ENCODE data around the gene COA7.
"Not testable (repeated sequence)": the region's sequence is repeated elsewhere in the genome, so short reads cannot be mapped to it uniquely, and the experiment has no call there.

COA7 gene

DNA sequence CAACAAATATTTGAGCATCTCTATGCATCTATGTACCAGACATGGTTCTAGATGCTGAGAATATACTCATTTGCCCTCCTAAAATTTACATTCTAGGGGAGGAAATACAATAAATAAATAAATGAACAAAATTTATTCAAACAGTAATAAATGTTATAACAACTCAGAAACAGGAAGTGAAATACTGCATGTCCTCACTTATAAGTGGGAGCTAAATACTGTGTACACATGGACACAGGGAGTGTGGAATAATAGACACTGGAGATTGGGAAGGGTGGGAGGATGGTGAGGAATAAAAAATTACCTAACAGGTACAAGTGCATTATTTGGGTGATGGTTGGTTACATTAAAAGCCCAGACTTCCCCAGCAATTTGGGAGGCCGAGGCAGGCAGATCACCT lies 4.3 kb downstream of the COA7 start:
- ChIA-PET CTCF (interaction anchor here (4.7 kb wide), 1 partner anchor 7 kb away, joined by 36 read pairs; no protein-coding TSS in a partner anchor), POLR2A (no interaction called here)
- no peak for DNase-seq (ENCODE audit: low read depth, low spot score)
- TF ChIP-seq, protein P1, sequence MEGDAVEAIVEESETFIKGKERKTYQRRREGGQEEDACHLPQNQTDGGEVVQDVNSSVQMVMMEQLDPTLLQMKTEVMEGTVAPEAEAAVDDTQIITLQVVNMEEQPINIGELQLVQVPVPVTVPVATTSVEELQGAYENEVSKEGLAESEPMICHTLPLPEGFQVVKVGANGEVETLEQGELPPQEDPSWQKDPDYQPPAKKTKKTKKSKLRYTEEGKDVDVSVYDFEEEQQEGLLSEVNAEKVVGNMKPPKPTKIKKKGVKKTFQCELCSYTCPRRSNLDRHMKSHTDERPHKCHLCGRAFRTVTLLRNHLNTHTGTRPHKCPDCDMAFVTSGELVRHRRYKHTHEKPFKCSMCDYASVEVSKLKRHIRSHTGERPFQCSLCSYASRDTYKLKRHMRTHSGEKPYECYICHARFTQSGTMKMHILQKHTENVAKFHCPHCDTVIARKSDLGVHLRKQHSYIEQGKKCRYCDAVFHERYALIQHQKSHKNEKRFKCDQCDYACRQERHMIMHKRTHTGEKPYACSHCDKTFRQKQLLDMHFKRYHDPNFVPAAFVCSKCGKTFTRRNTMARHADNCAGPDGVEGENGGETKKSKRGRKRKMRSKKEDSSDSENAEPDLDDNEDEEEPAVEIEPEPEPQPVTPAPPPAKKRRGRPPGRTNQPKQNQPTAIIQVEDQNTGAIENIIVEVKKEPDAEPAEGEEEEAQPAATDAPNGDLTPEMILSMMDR (IDR thresholded peaks at IDR 0.05; ENCODE audit: insufficient read depth, low read length, missing control alignments): no peak
- H3K4me3 ChIP-seq (ENCODE audit: low read depth, low read length): no peak overlapping the region

DNA sequence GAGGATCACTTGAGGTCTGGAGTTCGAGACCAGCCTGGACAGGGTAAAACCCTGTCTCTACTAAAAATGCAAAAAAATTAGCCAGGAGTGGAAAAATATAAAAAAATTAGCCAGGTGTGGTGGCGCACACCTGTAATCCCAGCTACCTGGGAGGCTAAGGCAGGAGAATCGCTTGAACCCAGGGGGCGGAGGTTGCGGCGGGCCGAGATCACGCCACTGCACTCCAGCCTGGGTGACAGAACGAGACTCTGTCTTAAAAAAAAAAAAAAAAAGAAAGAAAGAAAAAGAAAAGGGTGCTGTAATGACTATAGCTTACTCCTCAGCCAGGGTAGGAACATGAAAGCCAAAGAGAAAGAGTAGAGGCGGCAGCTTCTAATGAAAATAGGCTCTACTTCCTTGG lies 4.8 kb downstream of the COA7 start:
- POLR2A ChIA-PET; H3K4me3 ChIP-seq (ENCODE audit: low read depth, low read length); DNase-seq (ENCODE audit: low read depth, low spot score); CTCF ChIA-PET: not testable (repeated sequence)

DNA sequence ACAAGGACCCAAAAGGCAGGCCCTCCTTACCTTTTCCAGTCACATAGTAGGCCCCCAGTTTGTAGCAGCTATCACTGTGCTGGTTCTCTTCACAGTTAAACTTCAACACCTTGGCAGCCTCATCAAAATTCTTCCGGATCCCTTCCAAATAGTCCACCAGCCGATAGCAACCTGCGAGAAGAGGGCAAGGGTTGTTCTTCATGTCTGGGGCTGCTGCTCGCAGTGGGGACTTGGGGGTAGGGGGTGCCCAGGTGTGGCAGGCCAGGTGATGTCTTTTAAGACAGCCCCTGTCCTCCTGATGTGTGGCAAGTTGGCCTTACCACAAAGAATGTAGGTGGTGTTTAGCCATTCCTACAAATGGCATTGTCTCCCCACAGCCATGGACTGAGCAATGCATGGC lies 5.5 kb downstream of the COA7 start:
- DNase-seq (ENCODE audit: low read depth, low spot score): no peak
- ChIA-PET POLR2A (no interaction called here), CTCF (interaction anchor here (0.7 kb wide), 1 partner anchor 288 kb away, joined by 3 read pairs; no protein-coding TSS in a partner anchor)
- H3K4me3 ChIP-seq (ENCODE audit: low read depth, low read length): no peak overlapping the region
- TF ChIP-seq, protein P1 (IDR thresholded peaks at IDR 0.05; ENCODE audit: insufficient read depth, low read length, missing control alignments): no peak

DNA sequence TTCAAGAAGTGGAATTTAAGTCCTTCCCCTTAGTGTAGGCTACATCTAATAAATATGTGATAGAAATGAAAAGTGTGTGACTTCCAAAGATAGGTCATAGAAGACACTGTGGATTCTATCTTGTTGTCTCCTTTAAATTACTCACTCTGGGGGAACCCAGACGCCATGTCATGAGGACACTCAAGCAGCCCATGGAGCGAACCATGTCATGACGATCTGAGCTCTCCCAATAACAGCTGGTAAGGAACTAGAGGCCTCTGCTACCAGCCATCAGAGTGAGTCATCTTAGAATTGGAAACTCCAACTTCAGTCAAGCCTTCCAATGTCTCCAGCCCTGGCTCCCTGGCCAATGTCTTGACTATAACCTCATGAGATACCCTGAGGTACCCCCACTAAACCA lies 6.3 kb downstream of the COA7 start:
- ChIA-PET POLR2A (no interaction called here), CTCF (no interaction called here)
- no peak for DNase-seq (ENCODE audit: low read depth, low spot score)
- TF ChIP-seq, protein P1 (IDR thresholded peaks at IDR 0.05; ENCODE audit: insufficient read depth, low read length, missing control alignments): no peak
- H3K4me3 ChIP-seq (ENCODE audit: low read depth, low read length): no peak overlapping the region

DNA sequence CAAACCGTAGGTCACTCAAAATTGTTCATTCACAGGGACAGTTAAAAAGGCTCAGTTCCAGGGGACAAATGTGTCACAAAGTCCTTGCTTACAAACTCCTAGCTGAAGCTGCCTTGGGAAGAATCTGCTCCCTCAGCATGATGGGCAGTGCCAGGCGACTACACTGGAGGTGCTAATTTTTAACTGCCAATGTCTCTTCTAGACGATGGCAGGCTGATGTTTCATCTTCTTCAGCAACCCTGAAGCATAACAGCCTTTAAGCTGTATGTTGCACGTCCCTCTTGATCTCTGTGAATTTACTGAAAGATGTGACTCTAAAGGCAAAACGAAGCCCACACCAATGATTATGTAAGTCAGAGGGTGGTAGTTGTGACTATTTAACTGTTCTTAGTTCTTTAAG lies 11.3 kb downstream of the COA7 start:
- ChIA-PET CTCF (interaction anchor here (0.7 to 4.0 kb wide), 35 partner anchors 9 to 560 kb away, joined by 3 to 36 read pairs (median 4); partner anchors contain the start of genes CC2D1B and COA7), POLR2A (no interaction called here)
- TF ChIP-seq, protein P1 (IDR thresholded peaks at IDR 0.05; ENCODE audit: insufficient read depth, low read length, missing control alignments): no peak

DNA sequence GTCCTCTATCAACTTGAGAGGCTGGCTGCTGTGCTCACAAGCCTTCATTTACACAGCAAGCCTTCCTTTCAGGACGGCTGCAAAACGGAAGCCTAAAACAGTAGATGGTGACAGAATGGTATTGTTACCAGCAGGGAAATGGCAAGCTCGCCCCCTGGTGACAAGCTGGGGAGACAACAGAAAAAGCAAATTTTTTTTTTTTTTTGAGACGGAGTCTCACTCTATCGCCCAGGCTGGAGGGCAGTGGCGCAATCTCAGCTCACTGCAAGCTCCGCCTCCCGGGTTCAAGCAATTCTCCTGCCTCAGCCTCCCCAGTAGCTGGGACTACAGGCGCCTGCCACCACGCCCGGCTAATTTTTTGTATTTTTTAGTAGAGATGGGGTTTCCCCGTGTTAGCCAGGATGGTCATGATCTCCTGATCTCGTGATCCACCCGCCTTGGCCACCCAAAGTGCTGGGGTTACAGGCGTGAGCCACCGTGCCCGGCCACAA lies 11.8 kb downstream of the COA7 start:
- POLR2A ChIA-PET: interaction anchor here (0.6 to 1.2 kb wide), 2 partner anchors 40 to 57 kb away, joined by 3 to 5 read pairs; partner anchors contain the start of gene ZYG11B

More for the DNA sequence above, 11.3 kb downstream of the COA7 start:
- no peak for DNase-seq (ENCODE audit: low read depth, low spot score)
- H3K4me3 ChIP-seq (ENCODE audit: low read depth, low read length): no peak overlapping the region

More for the DNA sequence above, 11.8 kb downstream of the COA7 start:
- not testable (repeated sequence) for DNase-seq (ENCODE audit: low read depth, low spot score); H3K4me3 ChIP-seq (ENCODE audit: low read depth, low read length)
- CTCF ChIA-PET: interaction anchor here (0.6 to 4.0 kb wide), 36 partner anchors 9 to 559 kb away, joined by 3 to 36 read pairs (median 4); partner anchors contain the start of genes CC2D1B and COA7
- TF ChIP-seq, protein P1 (IDR thresholded peaks at IDR 0.05; ENCODE audit: insufficient read depth, low read length, missing control alignments): peak; percentile 66
